H1 (cell line): Measurements from ENCODE around the gene PTPRD. TPM values are rescaled to one million over a fixed set of nuclear protein-coding genes. Genes with fewer than 3 reads are reported as not detected.

Experiments used
- ASH2L ChIP-seq: fragments of 200-600, 300-600 bp; sonication (generic); IDR thresholded peaks from one replicate; pipeline ENCODE4 v1.7.1; 2017; ENCODE audit warnings: low read length
- EGR1 ChIP-seq: IDR thresholded peaks from 2 replicates; pipeline ENCODE4 v1.6.1; 2011; ENCODE audit warnings: low read depth, low read length, borderline replicate concordance
- JUN ChIP-seq: IDR thresholded peaks from 2 replicates; pipeline ENCODE4 v1.6.1; 2011; ENCODE audit warnings: low read depth, mild to moderate bottlenecking, improper control_type of control experiment, low read length
- polyA plus RNA-seq, 7 experiments: library from polyadenylated mRNA; depleted of rRNA in 3 of 7; stranded (reverse) in 5 of 7; unstranded in 2 of 7; fragments of >200 nt in 5 of 7; fragments of 200-250 nt in 2 of 7; gene quantifications; 1 replicate in 5 of 7; 2 replicates in 1 of 7; 4 replicates in 1 of 7; pipeline versions ENCODE4 v1.2.1 to v1.2.3, GENCODE V29; 2011 to 2013; ENCODE audit warnings: missing spikeins in 2 of 7, mixed read lengths in 2 of 7
- total RNA-seq: library from RNA; stranded (reverse); fragmentation: NEBNext Ultra II Directional; extraction: Animal tissue kit (Norgen Biotek cat#: 25700); gene quantifications from 2 replicates; pipeline ENCODE4 v1.2.1, GENCODE V29; 2021

The PTPRD gene
- total and polyA plus RNA-seq, 2 of the 8 experiments (the other 6 are each of a cell fraction or from before 2014, with no cell fraction given): 17.2 to 77.0 TPM

DNA sequence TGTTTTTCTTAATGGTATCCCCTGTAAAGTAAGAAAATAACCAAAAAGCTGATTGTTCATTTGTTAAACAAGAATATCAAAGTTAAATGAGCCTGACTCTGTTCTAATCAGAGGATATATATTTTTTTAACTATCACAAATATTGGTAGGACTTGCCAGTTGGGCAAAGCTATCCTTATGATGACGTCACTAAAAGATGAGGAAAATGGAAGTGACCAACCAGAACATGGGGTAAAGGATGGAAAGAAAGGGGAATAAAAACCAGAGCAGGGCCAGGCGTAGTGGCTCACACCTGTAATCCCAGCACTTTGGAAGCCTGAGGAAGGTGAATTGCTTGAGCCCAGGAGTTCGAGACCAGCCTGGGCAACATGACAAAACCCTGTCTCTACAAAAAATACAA, 2001.6 kb downstream of the PTPRD start (continued):
- TF ChIP-seq JUN (no peak), EGR1 (no peak), ASH2L (no peak)
